Endothelial cell of umbilical vein (primary cell): ENCODE results near the gene CLASP2. TPM values are rescaled to one million over a fixed set of nuclear protein-coding genes. Genes with fewer than 3 reads are reported as not detected.

Experiments
- BruUV-seq: library from RNA; stranded (reverse); fragments of 400-500 nt; replicated peaks from 2 replicates; lab custom pipeline; 2021; lab: Mats Ljungman, UMichigan
- CTCF ChIA-PET: fragments of 300-600, 350-600 bp; sonication (Branson Sonifier 250); formaldehyde crosslinking; loops from one replicate; lab custom pipeline; 2021; ENCODE audit warnings: antibody characterized with exemption, inconsistent platforms; lab: Charles Lee
- POLR2A ChIA-PET: fragments of 300-600, 350-600 bp; sonication (Branson Sonifier 250); formaldehyde crosslinking; loops from one replicate; lab custom pipeline; 2021; ENCODE audit warnings: antibody characterized with exemption, inconsistent platforms; lab: Charles Lee
- DNase-seq: peaks from one replicate; pipeline ENCODE4 v3.0.0-alpha.2; 2011; ENCODE audit warnings: low read depth, low spot score
- FAIRE-seq: peaks from 2 replicates; lab custom pipeline; 2011; peaks lifted over from hg19 to GRCh38; lab: Jason Lieb, UNC
- H2AFZ ChIP-seq: 2 replicates; pipeline ENCODE4 v1.6.0; 2012; ENCODE audit warnings: low read depth, low read length, control low read depth, inconsistent platforms
- H3K27ac ChIP-seq: 2 replicates; pipeline ENCODE4 v1.5.1; 2011; ENCODE audit warnings: low read depth, mild to moderate bottlenecking, control low read depth, low read length, moderate library complexity; ENCODE audit not compliant: insufficient read depth
- H3K27me3 ChIP-seq, 2 experiments: 2 replicates each; pipeline versions ENCODE4 v1.6.0 to v1.6.1; 2011; ENCODE audit warnings: low read length in 2 of 2, mixed read lengths in 1 of 2; ENCODE audit not compliant: control insufficient read depth in 2 of 2, insufficient read depth in 2 of 2
- H3K36me3 ChIP-seq, 2 experiments: 2 replicates in 1 of 2; 3 replicates in 1 of 2; pipeline ENCODE4 v1.5.1; 2011; ENCODE audit warnings: low read length in 2 of 2, mild to moderate bottlenecking in 1 of 2, moderate library complexity in 1 of 2; ENCODE audit not compliant: control insufficient read depth in 2 of 2, insufficient read depth in 2 of 2; ENCODE audit errors: extremely low read depth in 1 of 2
- H3K4me1 ChIP-seq: 3 replicates; pipeline ENCODE4 v1.5.1; 2011; ENCODE audit warnings: mild to moderate bottlenecking, low read length; ENCODE audit not compliant: control insufficient read depth, insufficient read depth; ENCODE audit errors: extremely low read depth
- H3K4me2 ChIP-seq: 2 replicates; pipeline ENCODE4 v1.6.1; 2011; ENCODE audit warnings: low read length, control low read depth, mixed read lengths; ENCODE audit not compliant: insufficient read depth
- H3K4me3 ChIP-seq, 3 experiments: fragments of 200-600 bp in 1 of 3; sonication (generic), shearing (Covaris generic) in 1 of 3; replicated peaks in 1 of 3; 2 replicates each; pipeline ENCODE4 v1.5.1; 2011 to 2016; ENCODE audit warnings: control low read depth in 3 of 3, low read length in 3 of 3, mild to moderate bottlenecking in 2 of 3, inconsistent platforms in 1 of 3, low read depth in 1 of 3, moderate library complexity in 1 of 3; ENCODE audit not compliant: insufficient read depth in 1 of 3
- H3K79me2 ChIP-seq: 2 replicates; pipeline ENCODE4 v1.6.0; 2012; ENCODE audit warnings: low read length, inconsistent platforms; ENCODE audit not compliant: control insufficient read depth, insufficient read depth
- H3K9ac ChIP-seq: replicated peaks from 2 replicates; pipeline ENCODE3; 2011; ENCODE audit warnings: low read length, control low read depth; ENCODE audit not compliant: insufficient read depth; ENCODE audit errors: extremely low read depth
- H3K9me1 ChIP-seq: replicated peaks from 3 replicates; pipeline ENCODE4 v1.6.0; 2011; ENCODE audit warnings: mild to moderate bottlenecking, low read length; ENCODE audit not compliant: control insufficient read depth, insufficient read depth; ENCODE audit errors: extremely low read depth
- H3K9me3 ChIP-seq: replicated peaks from 2 replicates; pipeline ENCODE4 v1.5.1; 2012; ENCODE audit warnings: low read length, inconsistent platforms; ENCODE audit not compliant: control insufficient read depth, insufficient read depth
- H4K20me1 ChIP-seq: replicated peaks from 2 replicates; pipeline ENCODE3; 2011; ENCODE audit warnings: mild to moderate bottlenecking, low read length; ENCODE audit not compliant: control insufficient read depth, insufficient read depth; ENCODE audit errors: extremely low read depth
- EZH2 ChIP-seq: IDR thresholded peaks from 2 replicates; pipeline ENCODE4 v1.6.1; 2012; ENCODE audit warnings: borderline replicate concordance, low read depth, mild to moderate bottlenecking, moderate library complexity, low read length, inconsistent platforms; ENCODE audit not compliant: severe bottlenecking
- FOS ChIP-seq: IDR thresholded peaks from 2 replicates; pipeline ENCODE4 v1.6.1; 2011; ENCODE audit warnings: mild to moderate bottlenecking, low read length, moderate library complexity, borderline replicate concordance; ENCODE audit not compliant: insufficient read depth
- GATA2 ChIP-seq: IDR thresholded peaks from 2 replicates; pipeline ENCODE4 v1.7.0; 2011; ENCODE audit warnings: low read depth, mild to moderate bottlenecking, moderate library complexity, mixed read lengths, low read length; ENCODE audit not compliant: insufficient read length, insufficient read depth
- JUN ChIP-seq: IDR thresholded peaks from 2 replicates; pipeline ENCODE4 v1.6.1; 2011; ENCODE audit warnings: borderline replicate concordance, low read depth; ENCODE audit not compliant: insufficient read length, insufficient read depth
- MYC ChIP-seq: IDR thresholded peaks from one replicate; pipeline ENCODE4 v1.6.1; 2011; ENCODE audit warnings: mild to moderate bottlenecking, low read depth, low read length
- POLR2A ChIP-seq: IDR thresholded peaks from 2 replicates; pipeline ENCODE4 v1.6.1; 2012; ENCODE audit warnings: low read depth, mild to moderate bottlenecking, control low read depth, low read length
- POLR2AphosphoS5 ChIP-seq: IDR thresholded peaks from 2 replicates; pipeline ENCODE4 v1.6.1; 2012; ENCODE audit warnings: low read depth, mild to moderate bottlenecking, control low read depth, low read length, moderate library complexity; ENCODE audit not compliant: insufficient read depth
- dilution Hi-C: fragments of 300-500 bp; cut with MboI; formaldehyde crosslinking; loops from one replicate; pipeline ENCODE4 v1.15.0; 2019; ENCODE audit warnings: low sequenced_read_pairs; ENCODE audit not compliant: extremely low pct_ligation_motif_present
- intact Hi-C: fragments of 100-400 bp; cut with micrococcal nuclease; formaldehyde crosslinking; loops from one replicate; pipeline ENCODE4 v1.10.0; 2022
- polyA plus RNA-seq, 4 experiments: library from polyadenylated mRNA; depleted of rRNA in 3 of 4; stranded (reverse) in 3 of 4; unstranded in 1 of 4; fragments of >200 nt; gene quantifications; 2 replicates each; pipeline versions ENCODE4 v1.2.1 to v1.2.3, GENCODE V29; 2011 to 2012; ENCODE audit warnings: missing spikeins in 1 of 4
- total RNA-seq: library from RNA; stranded (reverse); gene quantifications from 2 replicates; pipeline ENCODE4 v1.2.3, GENCODE V29; 2021
- TF ChIP-seq, protein P1 (sequence below): IDR thresholded peaks from 2 replicates; pipeline ENCODE4 v1.6.1; 2011; ENCODE audit not compliant: insufficient read depth, insufficient read length
- TF ChIP-seq, protein P2 (sequence below), 2 donors: IDR thresholded peaks; 1 replicate in 1 of 2; 2 replicates in 1 of 2; pipeline ENCODE4 v1.5.1; 2011; ENCODE audit warnings: low read length in 2 of 2, mild to moderate bottlenecking in 2 of 2, moderate library complexity in 2 of 2, control low read depth in 1 of 2, inconsistent platforms in 1 of 2, low read depth in 1 of 2; ENCODE audit not compliant: insufficient read depth in 1 of 2; ENCODE audit errors: extremely low read depth in 1 of 2

CLASP2 gene
- total and polyA plus RNA-seq, 2 donors (not counting 3 experiments of a cell fraction or from before 2014, with no cell fraction given), result 15.0 to 55.0 TPM

DNA sequence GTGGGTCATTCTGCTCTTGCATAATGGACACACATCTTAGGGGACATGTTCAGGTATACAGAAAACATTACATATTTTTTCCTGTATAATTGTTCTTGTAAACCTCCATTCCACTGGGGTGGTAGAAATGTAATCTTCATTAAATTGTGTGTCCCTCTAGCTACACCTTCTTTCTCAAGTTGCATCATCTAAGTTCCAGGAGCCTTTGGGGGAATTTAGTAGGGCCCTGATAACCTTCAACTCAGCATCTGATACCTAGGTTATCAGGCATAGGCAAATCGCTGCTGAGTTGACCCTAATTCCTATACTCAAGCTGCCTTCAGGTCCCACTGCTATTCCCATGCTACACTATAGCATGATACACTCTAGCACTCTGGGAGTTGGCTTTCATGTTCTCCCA is 19.1 kb upstream of the CLASP2 start:
- no peaks in the 10 kb centered on the region for H3K9me3 ChIP-seq
- ChIA-PET POLR2A (no interaction called here), CTCF (interaction anchor here (1.5 kb wide), 2 partner anchors 11 to 78 kb away, joined by 3 to 6 read pairs; no protein-coding TSS in a partner anchor)
- no TSS peak for BruUV-seq
- H3K4me1 ChIP-seq, result no peaks in the 10 kb centered on the region
- peaks cover 12 to 20% of the 10 kb centered on the region in 2 experiments for H3K27me3 ChIP-seq
- no peak for TF ChIP-seq EZH2
- TF ChIP-seq FOS, result no peak
- no peak for TF ChIP-seq POLR2AphosphoS5
- TF ChIP-seq JUN, result no peak
- TF ChIP-seq, protein P1, sequence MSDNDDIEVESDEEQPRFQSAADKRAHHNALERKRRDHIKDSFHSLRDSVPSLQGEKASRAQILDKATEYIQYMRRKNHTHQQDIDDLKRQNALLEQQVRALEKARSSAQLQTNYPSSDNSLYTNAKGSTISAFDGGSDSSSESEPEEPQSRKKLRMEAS, result no peak
- TF ChIP-seq POLR2A, result no peak
- no peak for TF ChIP-seq MYC
- H3K4me2 ChIP-seq, result no peak overlapping the region
- no peaks in the 10 kb centered on the region for H4K20me1 ChIP-seq
- H3K4me3 ChIP-seq, result no peak overlapping the region
- no peaks in the 10 kb centered on the region for H3K79me2 ChIP-seq
- FAIRE-seq (no peak), DNase-seq (no peak)
- H3K27ac ChIP-seq, result no peak overlapping the region
- no peak overlapping the region for H2AFZ ChIP-seq
- no peak overlapping the region for H3K9ac ChIP-seq
- no peaks in the 10 kb centered on the region for H3K36me3 ChIP-seq
- dilution Hi-C loops (no loop called here), intact Hi-C loops (no loop called here)
- no peaks in the 10 kb centered on the region for H3K9me1 ChIP-seq

DNA sequence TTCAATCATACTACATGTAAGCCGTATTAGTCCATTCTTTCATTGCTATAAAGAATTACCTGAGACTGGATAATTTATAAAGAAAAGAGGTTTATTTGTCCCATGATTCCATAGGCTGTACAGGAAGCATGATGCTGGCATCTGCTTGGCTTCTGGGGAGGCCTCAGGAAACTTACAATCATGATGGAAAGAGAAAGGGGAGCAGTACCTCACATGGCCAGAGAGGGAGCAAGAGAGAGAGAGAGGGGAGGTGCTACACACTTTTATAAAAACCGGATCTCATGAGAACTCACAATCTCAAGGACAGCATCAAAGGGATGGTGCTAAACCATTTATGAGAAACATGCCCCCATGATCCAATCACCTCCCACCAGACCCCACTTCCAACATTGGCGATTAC is 14.3 kb upstream of the CLASP2 start:
- no peaks in the 10 kb centered on the region for H4K20me1 ChIP-seq
- intact Hi-C loops (no loop called here), dilution Hi-C loops (no loop called here)
- DNase-seq, result no peak
- ChIA-PET POLR2A (no interaction called here), CTCF (no interaction called here)
- no peak overlapping the region for H3K27ac ChIP-seq
- TF ChIP-seq, protein P2, sequence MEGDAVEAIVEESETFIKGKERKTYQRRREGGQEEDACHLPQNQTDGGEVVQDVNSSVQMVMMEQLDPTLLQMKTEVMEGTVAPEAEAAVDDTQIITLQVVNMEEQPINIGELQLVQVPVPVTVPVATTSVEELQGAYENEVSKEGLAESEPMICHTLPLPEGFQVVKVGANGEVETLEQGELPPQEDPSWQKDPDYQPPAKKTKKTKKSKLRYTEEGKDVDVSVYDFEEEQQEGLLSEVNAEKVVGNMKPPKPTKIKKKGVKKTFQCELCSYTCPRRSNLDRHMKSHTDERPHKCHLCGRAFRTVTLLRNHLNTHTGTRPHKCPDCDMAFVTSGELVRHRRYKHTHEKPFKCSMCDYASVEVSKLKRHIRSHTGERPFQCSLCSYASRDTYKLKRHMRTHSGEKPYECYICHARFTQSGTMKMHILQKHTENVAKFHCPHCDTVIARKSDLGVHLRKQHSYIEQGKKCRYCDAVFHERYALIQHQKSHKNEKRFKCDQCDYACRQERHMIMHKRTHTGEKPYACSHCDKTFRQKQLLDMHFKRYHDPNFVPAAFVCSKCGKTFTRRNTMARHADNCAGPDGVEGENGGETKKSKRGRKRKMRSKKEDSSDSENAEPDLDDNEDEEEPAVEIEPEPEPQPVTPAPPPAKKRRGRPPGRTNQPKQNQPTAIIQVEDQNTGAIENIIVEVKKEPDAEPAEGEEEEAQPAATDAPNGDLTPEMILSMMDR (IDR thresholded peaks at IDR 0.05; ENCODE audit: extremely low read depth in 1 of 2, insufficient read depth in 1 of 2, low read depth in 1 of 2, low read length in 2 of 2), result peak; percentile 14 to 20
- TF ChIP-seq EZH2 (no peak), POLR2AphosphoS5 (no peak), POLR2A (no peak), JUN (no peak), GATA2 (no peak), MYC (no peak)
- TF ChIP-seq, protein P1, result no peak
- no peaks in the 10 kb centered on the region for H3K4me1 ChIP-seq
- H3K27me3 ChIP-seq, result peaks cover 10 to 12% of the 10 kb centered on the region in 2 experiments
- no peak overlapping the region for H3K9ac ChIP-seq
- no peak for FAIRE-seq
- H3K36me3 ChIP-seq, result no peaks in the 10 kb centered on the region
- H3K9me3 ChIP-seq, result no peaks in the 10 kb centered on the region
- no peak overlapping the region for H3K4me2 ChIP-seq
- no TSS peak for BruUV-seq
- no peaks in the 10 kb centered on the region for H3K79me2 ChIP-seq
- no peak overlapping the region for H3K4me3 ChIP-seq
- no peaks in the 10 kb centered on the region for H3K9me1 ChIP-seq
- no peak overlapping the region for H2AFZ ChIP-seq
